GM19328 (cell line): ENCODE results near the gene SMIM10.
"Not testable (repeated sequence)": the region's sequence is repeated elsewhere in the genome, so short reads cannot be mapped to it uniquely, and the experiment has no call there.

Experiments
- ATAC-seq: cut with Tn5 transposase; IDR thresholded peaks from one replicate; pipeline ENCODE4 v1.9.1; 2021; ENCODE audit warnings: mild to moderate bottlenecking, moderate library complexity; ENCODE audit not compliant: unreplicated experiment

SMIM10 gene

GRCh38 chrX:134990801-134991481, at the start of gene SMIM10:
SMIM10 (plus strand) TSS chrX:134990991; CDS start chrX:134991096, 105 bp downstream.
- ATAC-seq, result no peak

- not testable (repeated sequence) for ATAC-seq
Observed at GRCh38 chrX:134946364-134946763, 44.4 kb upstream of the SMIM10 start.

- no peak for ATAC-seq
Observed at GRCh38 chrX:134948333-134949241, 42.2 kb upstream of the SMIM10 start.

- ATAC-seq, result no peak
Observed at GRCh38 chrX:134949271-134949670, 41.5 kb upstream of the SMIM10 start.

- no peak for ATAC-seq
Observed at GRCh38 chrX:134957836-134958235, 33.0 kb upstream of the SMIM10 start.

GRCh38 chrX:134960366-134960765, 30.4 kb upstream of the SMIM10 start:
- not testable (repeated sequence) for ATAC-seq

- no peak for ATAC-seq
Observed at GRCh38 chrX:134963041-134963440, 27.8 kb upstream of the SMIM10 start.

- no peak for ATAC-seq
Observed at GRCh38 chrX:134969726-134970125, 21.1 kb upstream of the SMIM10 start.

GRCh38 chrX:134971926-134972325, 18.9 kb upstream of the SMIM10 start:
- ATAC-seq, result no peak

GRCh38 chrX:134975516-134975915, 15.3 kb upstream of the SMIM10 start:
- ATAC-seq, result no peak

- no peak for ATAC-seq
Observed at GRCh38 chrX:134981910-134982309, 8.9 kb upstream of the SMIM10 start.

- ATAC-seq, result no peak
Observed at GRCh38 chrX:134982748-134983147, 8.0 kb upstream of the SMIM10 start.

GRCh38 chrX:134985479-134985878, 5.3 kb upstream of the SMIM10 start:
- no peak for ATAC-seq

GRCh38 chrX:134990475-134990800, 353 bp upstream of the SMIM10 start:
- no peak for ATAC-seq

- no peak for ATAC-seq
Observed at GRCh38 chrX:134997646-134998045, 6.9 kb downstream of the SMIM10 start.

GRCh38 chrX:134998246-134998645, 7.5 kb downstream of the SMIM10 start:
- no peak for ATAC-seq

GRCh38 chrX:134999469-134999868, 8.7 kb downstream of the SMIM10 start:
- no peak for ATAC-seq

- no peak for ATAC-seq
Observed at GRCh38 chrX:135000516-135000915, 9.7 kb downstream of the SMIM10 start.

- ATAC-seq, result peak; percentile 91
Observed at GRCh38 chrX:135003876-135004623, 13.3 kb downstream of the SMIM10 start.

GRCh38 chrX:135006187-135006586, 15.4 kb downstream of the SMIM10 start:
- no peak for ATAC-seq

- no peak for ATAC-seq
Observed at GRCh38 chrX:135009057-135009610, 18.3 kb downstream of the SMIM10 start.
